Measurements from ENCODE around the gene TBC1D14.

DNA sequence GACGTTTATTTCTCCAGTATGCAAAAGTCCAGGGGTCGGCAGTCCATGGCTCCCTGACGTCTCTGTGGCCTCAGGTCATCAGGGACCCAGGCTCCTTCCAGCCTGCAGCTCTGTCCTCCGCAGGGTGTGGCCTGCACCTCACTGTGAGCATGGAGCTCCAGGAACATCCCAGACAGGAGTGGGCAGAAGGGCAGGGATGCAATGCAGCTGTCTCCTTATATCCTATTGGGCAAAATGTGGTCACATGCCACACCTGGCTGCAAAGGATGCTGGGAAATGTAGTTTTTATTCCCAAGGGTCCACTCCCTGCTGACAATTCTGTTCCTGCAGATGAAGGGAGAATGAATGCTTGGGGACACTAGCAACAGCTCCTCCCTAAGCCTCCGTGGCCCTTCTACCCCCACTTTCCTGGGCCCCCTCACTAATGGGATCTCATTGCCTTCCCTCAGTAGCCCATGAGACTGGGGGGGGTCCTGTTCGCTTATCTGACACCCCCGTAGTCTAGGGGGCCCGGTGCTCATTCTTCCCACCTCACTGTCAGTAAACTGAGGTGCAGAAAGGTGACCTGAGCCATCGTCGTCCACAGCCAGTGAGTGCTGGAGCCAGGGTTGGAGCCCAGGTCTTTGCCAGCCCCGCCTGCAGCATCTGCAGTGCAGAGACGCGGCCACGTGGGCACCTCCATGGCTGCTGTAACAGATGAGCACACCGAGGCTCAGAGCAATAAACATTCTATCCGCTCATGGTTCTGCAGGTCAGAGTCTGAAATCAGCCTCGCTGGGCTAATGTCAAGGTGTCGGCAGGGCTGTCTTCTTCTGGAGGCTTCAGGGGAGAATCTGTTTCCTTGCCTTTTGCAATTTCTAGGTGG lies 164.1 kb downstream of the TBC1D14 start:
- TF ChIP-seq POLR2A (IDR thresholded peaks at IDR 0.05), result no peak
- TF ChIP-seq, protein P1, sequence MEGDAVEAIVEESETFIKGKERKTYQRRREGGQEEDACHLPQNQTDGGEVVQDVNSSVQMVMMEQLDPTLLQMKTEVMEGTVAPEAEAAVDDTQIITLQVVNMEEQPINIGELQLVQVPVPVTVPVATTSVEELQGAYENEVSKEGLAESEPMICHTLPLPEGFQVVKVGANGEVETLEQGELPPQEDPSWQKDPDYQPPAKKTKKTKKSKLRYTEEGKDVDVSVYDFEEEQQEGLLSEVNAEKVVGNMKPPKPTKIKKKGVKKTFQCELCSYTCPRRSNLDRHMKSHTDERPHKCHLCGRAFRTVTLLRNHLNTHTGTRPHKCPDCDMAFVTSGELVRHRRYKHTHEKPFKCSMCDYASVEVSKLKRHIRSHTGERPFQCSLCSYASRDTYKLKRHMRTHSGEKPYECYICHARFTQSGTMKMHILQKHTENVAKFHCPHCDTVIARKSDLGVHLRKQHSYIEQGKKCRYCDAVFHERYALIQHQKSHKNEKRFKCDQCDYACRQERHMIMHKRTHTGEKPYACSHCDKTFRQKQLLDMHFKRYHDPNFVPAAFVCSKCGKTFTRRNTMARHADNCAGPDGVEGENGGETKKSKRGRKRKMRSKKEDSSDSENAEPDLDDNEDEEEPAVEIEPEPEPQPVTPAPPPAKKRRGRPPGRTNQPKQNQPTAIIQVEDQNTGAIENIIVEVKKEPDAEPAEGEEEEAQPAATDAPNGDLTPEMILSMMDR (IDR thresholded peaks at IDR 0.05), result no peak

All from testis (tissue), 2 donors.